Measurements from ENCODE around the gene THAP7.
A peak's percentile ranks its signal among the peaks of the same experiment; 100 is the strongest.

Gene THAP7

GRCh38 chr22:21025763-21026755, 24.1 kb upstream of the THAP7 start:
- Histone ChIP-seq H3K9me3 (ENCODE audit: insufficient read depth, low read length, severe bottlenecking) (no peaks in the 10 kb centered on the region), H4K20me1 (ENCODE audit: insufficient read depth, low read length) (0 out of 2 replicates have a peak, but pooled peaks cover 3% of the 10 kb centered on the region), H3K9ac (ENCODE audit: low read depth, low read length) (no peak overlapping the region), H3K4me2 (ENCODE audit: insufficient read depth, low read length) (no peak overlapping the region), H3K4me3 (ENCODE audit: low read depth in 1 of 2, low read length in 2 of 2) (no peak overlapping the region), H3K27ac (ENCODE audit: low read length) (no peak overlapping the region), H3K79me2 (ENCODE audit: insufficient read depth, low read length) (no peaks in the 10 kb centered on the region), H3K4me1 (ENCODE audit: insufficient read depth, low read length) (peaks cover 10% of the 10 kb centered on the region), H2AFZ (ENCODE audit: low read depth, low read length) (0 out of 2 replicates have a peak overlapping the region, but pooled peaks have one; percentile 17), H3K36me3 (ENCODE audit: insufficient read depth, low read length) (no peaks in the 10 kb centered on the region), H3K27me3 (ENCODE audit: insufficient read depth, low read length, poor library complexity) (no peaks in the 10 kb centered on the region)
- ATAC-seq (ENCODE audit: insufficient read depth, low read depth) (no peak), DNase-seq (no peak)
- no peak for TF ChIP-seq CTCF (IDR thresholded peaks at IDR 0.05; ENCODE audit: borderline replicate concordance, extremely low read depth, low read length, poor library complexity, severe bottlenecking)
- no peak for TF ChIP-seq EZH2 (IDR thresholded peaks at IDR 0.05; ENCODE audit: borderline replicate concordance, low read depth, low read length, severe bottlenecking)

- Histone ChIP-seq H4K20me1 (ENCODE audit: insufficient read depth, low read length) (no peaks in the 10 kb centered on the region), H3K27me3 (ENCODE audit: insufficient read depth, low read length, poor library complexity) (no peaks in the 10 kb centered on the region), H3K36me3 (ENCODE audit: insufficient read depth, low read length) (no peaks in the 10 kb centered on the region), H2AFZ (ENCODE audit: low read depth, low read length) (0 out of 2 replicates have a peak overlapping the region, but pooled peaks have one; percentile 17), H3K4me1 (ENCODE audit: insufficient read depth, low read length) (peaks cover 10% of the 10 kb centered on the region), H3K4me2 (ENCODE audit: insufficient read depth, low read length) (no peak overlapping the region), H3K9me3 (ENCODE audit: insufficient read depth, low read length, severe bottlenecking) (no peaks in the 10 kb centered on the region), H3K27ac (ENCODE audit: low read length) (no peak overlapping the region), H3K79me2 (ENCODE audit: insufficient read depth, low read length) (no peaks in the 10 kb centered on the region), H3K9ac (ENCODE audit: low read depth, low read length) (no peak overlapping the region), H3K4me3 (ENCODE audit: low read depth in 1 of 2, low read length in 2 of 2) (no peak overlapping the region)
- ATAC-seq (ENCODE audit: insufficient read depth, low read depth) (peak; percentile 79), DNase-seq (peak; percentile 55)
- no peak for TF ChIP-seq EZH2 (IDR thresholded peaks at IDR 0.05; ENCODE audit: borderline replicate concordance, low read depth, low read length, severe bottlenecking)
- no peak for TF ChIP-seq CTCF (IDR thresholded peaks at IDR 0.05; ENCODE audit: borderline replicate concordance, extremely low read depth, low read length, poor library complexity, severe bottlenecking)
These were observed 23.3 kb upstream of the THAP7 start for GRCh38 chr22:21025266-21025665.

- Histone ChIP-seq H3K4me1 (ENCODE audit: insufficient read depth, low read length) (peaks cover 10% of the 10 kb centered on the region), H3K27me3 (ENCODE audit: insufficient read depth, low read length, poor library complexity) (no peaks in the 10 kb centered on the region), H3K4me3 (ENCODE audit: low read depth in 1 of 2, low read length in 2 of 2) (no peak overlapping the region), H3K79me2 (ENCODE audit: insufficient read depth, low read length) (no peaks in the 10 kb centered on the region), H4K20me1 (ENCODE audit: insufficient read depth, low read length) (no peaks in the 10 kb centered on the region), H2AFZ (ENCODE audit: low read depth, low read length) (no peak overlapping the region), H3K9me3 (ENCODE audit: insufficient read depth, low read length, severe bottlenecking) (no peaks in the 10 kb centered on the region), H3K9ac (ENCODE audit: low read depth, low read length) (no peak overlapping the region), H3K36me3 (ENCODE audit: insufficient read depth, low read length) (no peaks in the 10 kb centered on the region), H3K27ac (ENCODE audit: low read length) (no peak overlapping the region), H3K4me2 (ENCODE audit: insufficient read depth, low read length) (no peak overlapping the region)
- no peak for DNase-seq
- ATAC-seq (ENCODE audit: insufficient read depth, low read depth) = no peak
- TF ChIP-seq CTCF (IDR thresholded peaks at IDR 0.05; ENCODE audit: borderline replicate concordance, extremely low read depth, low read length, poor library complexity, severe bottlenecking) (peak; percentile 21), EZH2 (IDR thresholded peaks at IDR 0.05; ENCODE audit: borderline replicate concordance, low read depth, low read length, severe bottlenecking) (no peak)
These were observed 21.2 kb upstream of the THAP7 start for GRCh38 chr22:21022955-21023614.

All from DND-41 (cell line).